Measurements from ENCODE around the gene FKTN. TPM values are rescaled to one million over a fixed set of nuclear protein-coding genes. Genes with fewer than 3 reads are reported as not detected.

FKTN gene
- total and polyA plus RNA-seq, 5 donors from 2014 or later, result 1.2 to 10.0 (median 2.0) TPM

DNA sequence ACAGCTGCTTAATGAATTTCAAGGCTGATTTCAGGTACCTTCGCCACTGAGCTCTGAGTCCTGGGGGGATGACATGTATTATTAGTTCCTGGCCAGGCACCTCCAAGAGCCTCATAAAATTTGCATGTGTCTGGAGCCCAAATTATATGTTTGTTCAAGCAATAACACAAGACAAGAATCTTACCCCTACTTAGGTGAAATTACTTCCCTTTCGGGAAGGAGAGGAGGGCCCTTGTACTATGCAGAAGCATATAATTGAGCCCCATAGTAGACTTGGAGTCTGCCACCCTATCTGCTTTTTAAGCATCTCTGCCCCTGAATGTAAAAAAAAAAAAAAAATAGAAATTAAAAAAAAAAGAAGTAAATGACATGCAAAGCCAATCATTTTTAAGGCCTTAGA lies 123.4 kb downstream of the FKTN start:
- Mint-ChIP-seq H3K27ac (no peak overlapping the region), H3K27me3 (peaks cover 15% of the 10 kb centered on the region), H3K9me3 (no peaks in the 10 kb centered on the region), H3K4me1 (no peaks in the 10 kb centered on the region), H3K36me3 (no peaks in the 10 kb centered on the region), H3K4me3 (no peak overlapping the region)
- H3K27ac ChIP-seq (ENCODE audit: insufficient read depth, low read length, poor library complexity, severe bottlenecking), result no peak overlapping the region
- H3K4me1 ChIP-seq (ENCODE audit: control insufficient read depth, insufficient read depth, low read length, poor library complexity, severe bottlenecking), result no peaks in the 10 kb centered on the region
- no peaks in the 10 kb centered on the region for H3K36me3 ChIP-seq (ENCODE audit: control insufficient read depth, insufficient read depth, low read length)
- H3K27me3 ChIP-seq (ENCODE audit: control insufficient read depth, insufficient read depth, low read length), result no peaks in the 10 kb centered on the region
- no peak overlapping the region for H3K4me3 ChIP-seq (ENCODE audit: low read depth, low read length)
- DNase-seq, result no peak
- no peak for ATAC-seq (ENCODE audit: low read depth in 2 of 2)
- no peaks in the 10 kb centered on the region for H3K9me3 ChIP-seq (ENCODE audit: control insufficient read depth in 2 of 2, low read length in 2 of 2)

- Histone ChIP-seq H3K4me3 (ENCODE audit: low read depth, low read length) (no peak overlapping the region), H3K27me3 (ENCODE audit: control insufficient read depth, insufficient read depth, low read length) (no peaks in the 10 kb centered on the region), H3K27ac (ENCODE audit: insufficient read depth, low read length, poor library complexity, severe bottlenecking) (no peak overlapping the region), H3K36me3 (ENCODE audit: control insufficient read depth, insufficient read depth, low read length) (no peaks in the 10 kb centered on the region), H3K4me1 (ENCODE audit: control insufficient read depth, insufficient read depth, low read length, poor library complexity, severe bottlenecking) (no peaks in the 10 kb centered on the region), H3K9me3 (ENCODE audit: control insufficient read depth in 2 of 2, low read length in 2 of 2) (no peaks in the 10 kb centered on the region)
- H3K9me3 Mint-ChIP-seq, result no peaks in the 10 kb centered on the region
- no peak overlapping the region for H3K4me3 Mint-ChIP-seq
- H3K27me3 Mint-ChIP-seq, result peaks cover 15% of the 10 kb centered on the region
- ATAC-seq (ENCODE audit: low read depth in 2 of 2), result no peak
- no peaks in the 10 kb centered on the region for H3K36me3 Mint-ChIP-seq
- H3K27ac Mint-ChIP-seq, result no peak overlapping the region
- no peaks in the 10 kb centered on the region for H3K4me1 Mint-ChIP-seq
- DNase-seq, result no peak
Observed at GRCh38 chr9:105681724-105682123, 123.8 kb downstream of the FKTN start.

- Histone ChIP-seq H3K36me3 (ENCODE audit: control insufficient read depth, insufficient read depth, low read length) (no peaks in the 10 kb centered on the region), H3K4me1 (ENCODE audit: control insufficient read depth, insufficient read depth, low read length, poor library complexity, severe bottlenecking) (no peaks in the 10 kb centered on the region), H3K9me3 (ENCODE audit: control insufficient read depth in 2 of 2, low read length in 2 of 2) (no peaks in the 10 kb centered on the region), H3K4me3 (ENCODE audit: low read depth, low read length) (no peak overlapping the region), H3K27me3 (ENCODE audit: control insufficient read depth, insufficient read depth, low read length) (peaks cover 4% of the 10 kb centered on the region), H3K27ac (ENCODE audit: insufficient read depth, low read length, poor library complexity, severe bottlenecking) (no peak overlapping the region)
- H3K4me1 Mint-ChIP-seq, result no peaks in the 10 kb centered on the region
- H3K27ac Mint-ChIP-seq, result no peak overlapping the region
- no peaks in the 10 kb centered on the region for H3K36me3 Mint-ChIP-seq
- ATAC-seq (ENCODE audit: low read depth in 2 of 2), result no peak
- no peaks in the 10 kb centered on the region for H3K9me3 Mint-ChIP-seq
- H3K4me3 Mint-ChIP-seq, result no peak overlapping the region
- peaks cover 29% of the 10 kb centered on the region for H3K27me3 Mint-ChIP-seq
- DNase-seq, result no peak
Observed at GRCh38 chr9:105683688-105684275, 125.9 kb downstream of the FKTN start.

GRCh38 chr9:105686936-105687335 lies 129.0 kb downstream of the FKTN start:
- H3K36me3 Mint-ChIP-seq, result no peaks in the 10 kb centered on the region
- no peak overlapping the region for H3K27ac Mint-ChIP-seq
- Histone ChIP-seq H3K36me3 (ENCODE audit: control insufficient read depth, insufficient read depth, low read length) (no peaks in the 10 kb centered on the region), H3K27me3 (ENCODE audit: control insufficient read depth, insufficient read depth, low read length) (peaks cover 4% of the 10 kb centered on the region), H3K27ac (ENCODE audit: insufficient read depth, low read length, poor library complexity, severe bottlenecking) (no peak overlapping the region), H3K4me1 (ENCODE audit: control insufficient read depth, insufficient read depth, low read length, poor library complexity, severe bottlenecking) (no peaks in the 10 kb centered on the region), H3K4me3 (ENCODE audit: low read depth, low read length) (no peak overlapping the region), H3K9me3 (ENCODE audit: control insufficient read depth in 2 of 2, low read length in 2 of 2) (no peaks in the 10 kb centered on the region)
- H3K4me3 Mint-ChIP-seq, result no peak overlapping the region
- ATAC-seq (ENCODE audit: low read depth in 2 of 2) (no peak), DNase-seq (no peak)
- H3K27me3 Mint-ChIP-seq, result peaks cover 45% of the 10 kb centered on the region
- no peaks in the 10 kb centered on the region for H3K4me1 Mint-ChIP-seq
- H3K9me3 Mint-ChIP-seq, result no peaks in the 10 kb centered on the region

Other genes with a start within 250 kb of the FKTN start
- gene FSD1L, start 110.1 kb upstream of the FKTN start, total RNA-seq, result 1.6 TPM
- 1 to 10 TPM in 1 of 4 donors, under 1 TPM in 3; 0.45 to 1.4 (median 0.70) TPM for gene FSD1L, start 110.1 kb upstream of the FKTN start, polyA plus RNA-seq
- gene TAL2, start 104.3 kb downstream of the FKTN start, total RNA-seq, result not detected
- gene TAL2, start 104.3 kb downstream of the FKTN start, polyA plus RNA-seq, result not detected
- 10.6 TPM for gene TMEM38B, start 136.4 kb downstream of the FKTN start, total RNA-seq
- gene TMEM38B, start 136.4 kb downstream of the FKTN start, polyA plus RNA-seq, result 10 to 100 TPM; 11.0 to 22.2 (median 19.2) TPM

Measured in CD4-positive, CD25-positive, alpha-beta regulatory T cell (primary cell).